ENCODE data around the gene CNR2.
"Not testable (repeated sequence)": the region's sequence is repeated elsewhere in the genome, so short reads cannot be mapped to it uniquely, and the experiment has no call there.

Gene CNR2

DNA sequence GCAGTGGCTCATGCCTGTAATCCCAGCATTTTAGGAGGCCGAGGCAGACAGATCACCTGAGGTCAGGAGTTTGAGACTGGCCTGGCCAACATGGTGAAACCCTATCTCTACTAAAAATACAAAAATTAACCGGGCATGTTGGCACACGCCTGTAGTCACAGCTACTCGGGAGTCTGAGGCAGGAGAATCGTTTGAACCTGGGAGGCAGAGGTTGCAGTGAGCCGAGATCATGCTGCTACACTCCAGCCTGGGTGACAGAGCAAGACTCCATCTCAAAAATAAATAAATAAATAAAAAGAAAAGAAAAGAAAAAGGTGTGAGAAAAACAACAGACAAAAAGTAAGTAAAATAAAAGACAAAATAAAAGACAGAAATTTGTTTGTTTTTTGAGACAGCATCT is 79.0 kb downstream of the CNR2 start:
- not testable (repeated sequence) for DNase-seq (ENCODE audit: low spot score)

DNA sequence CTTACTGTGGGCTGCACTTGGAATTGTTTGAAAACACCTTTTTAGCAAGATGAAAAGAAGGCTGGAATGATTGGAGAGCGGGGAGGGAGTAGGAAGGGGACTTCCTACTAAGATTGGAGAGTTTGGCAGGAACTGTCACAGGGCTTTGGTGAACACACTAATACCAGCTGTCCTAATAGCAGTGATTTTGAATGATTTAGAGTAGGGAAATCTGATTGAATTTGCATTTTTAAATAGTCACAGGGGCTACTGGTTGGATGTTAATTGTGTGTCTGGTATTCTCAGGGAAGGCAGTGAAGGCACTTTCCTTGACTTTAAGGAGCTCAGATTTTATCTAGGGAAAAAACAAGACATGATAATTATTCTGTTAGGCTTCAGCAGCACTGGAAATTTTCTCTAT is 85.4 kb downstream of the CNR2 start:
- DNase-seq (ENCODE audit: low spot score) = no peak

DNA sequence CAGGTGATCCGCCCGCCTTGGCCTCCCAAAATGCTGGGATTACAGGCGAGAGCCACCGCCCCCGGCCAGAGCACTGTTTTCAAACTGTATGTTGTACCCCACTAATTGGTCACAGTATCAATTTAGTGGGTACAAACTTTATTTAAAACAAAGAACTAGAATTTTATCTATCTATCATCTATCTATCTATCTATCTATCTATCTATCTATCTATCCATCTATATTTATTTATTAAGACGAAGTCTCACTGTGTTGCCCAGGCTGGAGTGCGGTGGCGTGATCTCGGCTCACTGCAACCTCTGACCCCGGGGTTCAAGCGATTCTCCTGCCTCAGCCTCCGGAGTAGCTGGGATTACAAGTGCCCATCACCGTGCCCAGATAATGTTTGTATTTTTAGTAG is 86.6 kb downstream of the CNR2 start:
- not testable (repeated sequence) for DNase-seq (ENCODE audit: low spot score)

DNA sequence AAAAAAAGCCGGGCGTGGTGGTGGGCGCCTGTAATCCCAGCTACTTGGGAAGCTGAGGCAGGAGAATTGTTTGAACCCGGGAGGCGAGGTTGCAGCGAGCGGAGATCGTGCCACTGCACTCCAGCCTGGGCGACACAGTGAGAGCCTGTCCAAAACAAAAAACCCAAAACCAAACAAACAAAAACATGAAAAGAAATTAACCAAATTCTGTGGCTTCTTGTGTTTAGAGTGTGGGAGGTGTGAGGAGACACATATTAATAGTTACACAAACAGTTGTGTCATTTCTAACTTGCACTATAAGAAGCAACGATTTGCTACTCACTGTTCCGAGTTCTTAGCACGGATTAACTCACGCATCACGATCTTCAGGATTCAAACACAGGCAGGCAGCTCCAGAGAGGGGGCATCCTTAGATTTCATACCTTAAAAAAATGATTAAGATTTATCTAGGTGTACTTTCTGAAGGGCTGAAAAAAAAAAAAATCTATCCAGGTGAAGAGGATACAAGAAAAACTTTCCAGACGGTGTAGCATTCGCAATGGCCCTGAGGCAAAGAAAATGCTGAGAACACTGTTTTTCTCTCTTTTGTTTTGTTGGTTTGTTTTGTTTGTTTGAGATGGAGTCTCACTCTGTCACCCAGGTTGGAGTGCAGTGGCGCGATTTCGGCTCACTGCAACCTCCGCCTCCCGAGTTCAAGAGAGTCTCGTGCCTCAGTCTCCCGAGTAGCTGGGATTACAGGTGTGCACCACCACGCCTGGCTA is 87.2 kb downstream of the CNR2 start:
- DNase-seq (ENCODE audit: low spot score) = no peak

DNA sequence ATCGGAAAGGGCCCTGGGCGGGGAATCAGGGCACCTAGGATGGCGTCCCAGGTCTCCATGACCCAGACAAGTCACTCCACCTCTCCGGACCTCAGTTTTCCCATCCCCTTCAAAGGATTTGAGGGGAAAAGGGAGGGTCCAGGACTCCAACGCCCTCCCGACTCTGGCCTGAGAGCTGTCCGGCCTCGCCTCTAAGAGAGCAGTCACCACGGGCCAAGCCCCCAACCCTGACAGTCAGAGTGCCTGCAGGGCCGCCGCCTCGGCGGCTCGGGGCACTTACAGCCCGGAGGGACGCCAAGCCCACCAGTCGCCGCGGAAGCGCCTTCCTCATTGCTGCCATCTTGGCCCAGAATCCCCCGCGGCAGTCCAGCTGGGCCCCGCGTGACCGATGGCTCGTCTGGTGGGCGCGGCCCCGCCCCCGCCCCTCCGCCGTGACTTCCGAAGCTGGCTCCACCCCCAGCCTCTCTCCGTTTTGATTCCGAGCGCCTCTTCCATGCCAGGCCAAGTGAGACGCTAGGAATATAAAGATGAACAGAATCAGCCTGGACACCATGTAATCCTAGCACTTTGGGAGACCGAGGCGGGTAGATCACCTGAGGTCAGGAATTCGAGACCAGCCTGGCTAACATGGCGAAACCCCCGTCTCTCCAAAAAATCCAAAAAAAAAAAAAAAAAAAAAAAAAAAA is 87.9 kb downstream of the CNR2 start, which contains the start of gene HMGCL:
HMGCL (minus strand) TSS at position 354 of the 686 bp plus-strand sequence; CDS start at position 340, 14 bp downstream.
- peak; percentile 91 for DNase-seq (ENCODE audit: low spot score)

DNA sequence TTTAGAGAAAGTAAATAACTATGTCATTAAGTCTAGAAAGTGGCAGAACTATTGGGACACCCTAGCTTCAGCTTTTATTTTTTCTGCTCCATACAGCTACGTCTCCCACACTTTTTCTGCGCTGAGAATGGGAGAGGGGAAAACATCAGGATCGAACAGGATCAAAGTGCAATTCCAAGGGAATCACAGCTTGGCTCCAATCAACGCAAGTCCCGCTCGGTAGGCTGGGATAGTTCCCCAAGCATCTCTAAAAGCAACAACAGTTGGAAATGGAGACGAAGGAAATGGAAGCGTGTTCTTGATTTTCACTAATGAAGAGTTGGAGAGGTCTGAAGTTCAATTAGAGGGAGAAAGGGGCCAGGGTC is 88.5 kb downstream of the CNR2 start:
- DNase-seq (ENCODE audit: low spot score) = no peak

DNA sequence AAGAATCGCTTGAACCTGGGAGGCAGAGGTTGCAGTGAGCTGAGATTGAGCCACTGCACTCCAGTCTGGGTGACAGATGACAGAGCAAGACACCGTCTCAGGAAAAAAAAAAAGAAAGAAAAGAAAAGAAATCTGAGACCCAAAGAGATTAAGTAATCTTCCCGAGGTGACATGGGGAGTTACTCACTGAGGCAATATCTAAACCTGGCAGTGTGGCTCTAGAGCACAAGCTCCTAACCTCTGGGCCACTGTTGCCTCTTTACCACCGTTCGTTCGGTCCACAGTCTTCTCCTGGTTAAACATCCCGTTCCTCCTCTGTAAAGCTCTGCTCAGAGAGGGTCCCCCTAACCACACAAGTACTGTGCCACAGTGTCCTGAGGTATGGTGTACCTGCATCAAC is 89.4 kb downstream of the CNR2 start:
- no peak for DNase-seq (ENCODE audit: low spot score)

All from hematopoietic multipotent progenitor cell treated with erythropoietin and hydrocortisone succinate and interleukin-3 and kit ligand, for 15 days (in vitro differentiated cells).